Activated T-helper 1 cell treated with Interleukin-2 at 50 U/mL for 16 hours (primary cell): ENCODE measurements around the gene TENM4.

Experiments
- DNase-seq: peaks from one replicate; pipeline ENCODE4 v3.0.0-alpha.2; 2020; ENCODE audit warnings: low read depth

TENM4 gene

GRCh38 chr11:79294845-79295731 is 145.7 kb downstream of the TENM4 start:
- no peak for DNase-seq

- no peak for DNase-seq
Measured at GRCh38 chr11:79291948-79292347, 148.9 kb downstream of the TENM4 start.

DNA sequence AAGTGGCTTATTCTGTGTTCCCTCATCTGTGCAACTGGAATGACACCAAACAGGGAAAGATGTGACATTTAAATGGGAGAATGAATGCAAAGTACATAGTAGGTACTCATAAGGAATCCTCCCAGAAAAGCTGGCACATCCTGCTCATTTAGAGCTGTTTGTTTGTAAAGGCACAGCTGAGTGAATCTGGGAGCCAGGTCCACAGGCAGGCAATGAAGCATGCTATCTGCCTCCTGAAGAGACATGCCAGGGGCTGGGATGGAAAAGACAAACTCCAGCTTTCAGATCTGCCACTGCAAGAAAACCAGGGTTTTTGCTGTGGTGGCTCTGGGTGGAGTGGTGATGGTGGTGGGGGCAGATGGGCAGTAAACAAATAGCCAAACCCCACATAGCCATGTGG is 150.1 kb downstream of the TENM4 start:
- no peak for DNase-seq

- DNase-seq: no peak
Measured at GRCh38 chr11:79287952-79288351, 152.9 kb downstream of the TENM4 start.

DNA sequence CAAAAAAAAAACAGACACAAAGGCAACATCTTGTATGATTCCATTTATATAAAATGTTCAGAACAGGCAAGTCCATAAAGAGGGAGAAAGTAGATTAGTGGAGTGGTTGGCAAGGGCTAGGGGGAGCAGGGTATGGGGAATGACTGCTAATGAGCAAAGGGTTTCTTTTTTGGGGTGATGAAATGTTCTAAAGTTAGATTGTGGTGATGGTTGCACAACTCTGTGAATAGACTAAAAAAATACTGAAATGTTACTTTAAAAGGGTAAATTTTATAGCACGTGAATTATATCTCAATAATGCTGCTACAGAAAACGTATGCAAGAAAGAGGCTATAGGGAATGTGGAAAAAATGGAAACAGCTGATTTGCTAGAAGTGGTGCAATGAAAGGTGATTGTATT is 155.1 kb downstream of the TENM4 start:
- DNase-seq: no peak

- no peak for DNase-seq
Measured at GRCh38 chr11:79276736-79277325, 164.0 kb downstream of the TENM4 start.

DNA sequence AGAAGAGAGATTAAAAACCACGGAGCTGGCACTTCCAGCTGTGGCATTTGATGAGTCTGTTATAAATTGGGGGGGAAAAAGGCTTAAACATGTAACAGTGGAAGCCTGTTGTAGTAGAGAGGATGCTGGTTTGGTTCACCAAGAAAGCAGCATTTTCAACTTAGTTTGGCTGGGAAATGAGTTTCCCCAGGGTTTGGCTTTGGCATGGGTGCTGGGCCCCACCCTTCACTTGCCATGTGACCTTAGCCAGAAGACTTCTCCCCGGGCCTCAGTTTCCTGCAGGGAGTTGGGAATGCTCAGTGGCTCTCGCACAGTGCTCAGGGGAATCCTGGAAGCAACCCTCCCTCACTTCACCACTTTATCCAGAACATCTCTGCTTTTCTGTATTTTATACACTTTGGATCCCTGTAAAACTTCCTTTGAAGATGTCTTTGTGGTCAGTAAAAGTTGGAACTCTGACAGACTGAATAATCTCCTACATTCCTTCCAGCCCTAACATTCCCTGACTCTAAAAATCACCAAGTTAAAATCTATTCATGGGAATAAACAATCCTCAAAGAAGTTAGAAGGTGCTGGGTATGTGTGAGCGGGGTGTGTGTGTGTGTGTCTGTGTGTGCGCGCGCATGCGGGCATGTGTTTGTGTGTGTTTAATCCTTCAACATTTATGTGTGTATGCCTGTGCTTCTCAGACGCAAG is 166.0 kb downstream of the TENM4 start:
- no peak for DNase-seq

DNA sequence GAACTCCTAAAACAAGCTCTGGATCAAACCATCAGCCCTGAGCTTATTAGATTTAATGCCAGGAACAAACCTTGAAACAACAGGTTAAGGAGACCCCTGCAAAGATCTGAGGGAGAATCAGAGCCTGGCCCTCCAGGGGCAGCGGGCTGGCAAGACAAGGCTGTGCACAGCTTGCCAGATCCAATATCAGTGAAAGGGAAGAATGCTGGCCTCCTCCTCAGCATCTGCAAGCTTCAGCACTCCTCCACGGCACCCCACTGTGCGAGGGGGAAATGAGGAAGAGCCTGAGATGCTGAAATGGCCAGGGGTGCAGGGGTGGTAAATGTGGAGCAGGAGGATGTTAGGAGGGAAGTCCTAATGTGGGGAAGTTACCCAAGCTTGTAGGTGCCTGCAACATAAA is 167.0 kb downstream of the TENM4 start:
- DNase-seq: no peak

- DNase-seq: no peak
Measured at GRCh38 chr11:79269611-79270307, 171.1 kb downstream of the TENM4 start.

DNA sequence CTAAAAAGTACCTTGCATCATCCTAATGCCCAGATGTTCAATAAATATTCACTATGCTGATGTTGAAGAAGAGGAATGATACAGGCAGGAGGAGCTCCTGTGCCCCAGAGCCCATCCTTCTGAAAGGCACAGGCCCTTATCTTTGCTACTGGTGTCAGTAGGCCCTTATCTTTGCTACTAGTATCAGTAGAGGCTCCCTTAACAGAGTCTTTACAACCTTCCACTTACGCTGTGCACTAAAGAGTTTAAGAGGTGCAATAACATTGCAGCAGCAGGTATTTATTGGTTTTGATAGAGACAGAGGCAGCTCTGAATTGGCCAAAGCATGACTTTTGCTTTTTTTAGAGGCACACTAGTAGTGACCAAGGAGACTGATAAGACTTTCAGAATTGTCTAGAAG is 174.4 kb downstream of the TENM4 start:
- DNase-seq: no peak

GRCh38 chr11:79265756-79266322 is 175.0 kb downstream of the TENM4 start:
- DNase-seq: no peak

GRCh38 chr11:79264284-79264683 is 176.5 kb downstream of the TENM4 start:
- DNase-seq: no peak

DNA sequence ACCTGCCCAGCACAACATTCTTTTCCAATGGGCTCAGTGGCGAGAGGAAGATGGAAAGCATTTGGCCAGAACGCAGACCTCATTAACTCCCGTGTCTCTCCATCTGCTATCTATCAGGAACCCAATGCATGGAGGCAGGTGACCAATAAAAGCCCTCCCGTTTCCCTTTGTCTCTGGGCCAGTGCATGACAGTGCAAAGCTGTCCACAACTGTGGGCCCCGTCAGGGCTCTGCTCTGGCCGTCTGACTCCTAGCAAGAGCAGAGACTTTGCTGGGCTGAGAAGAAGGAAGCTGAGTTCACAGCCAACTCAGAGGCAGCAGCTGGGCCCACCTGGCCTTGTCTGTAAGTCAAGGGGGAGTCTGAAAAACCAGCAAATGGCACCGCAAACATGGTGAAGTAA is 177.8 kb downstream of the TENM4 start:
- DNase-seq: no peak

GRCh38 chr11:79262221-79262620 is 178.6 kb downstream of the TENM4 start:
- DNase-seq: no peak

DNA sequence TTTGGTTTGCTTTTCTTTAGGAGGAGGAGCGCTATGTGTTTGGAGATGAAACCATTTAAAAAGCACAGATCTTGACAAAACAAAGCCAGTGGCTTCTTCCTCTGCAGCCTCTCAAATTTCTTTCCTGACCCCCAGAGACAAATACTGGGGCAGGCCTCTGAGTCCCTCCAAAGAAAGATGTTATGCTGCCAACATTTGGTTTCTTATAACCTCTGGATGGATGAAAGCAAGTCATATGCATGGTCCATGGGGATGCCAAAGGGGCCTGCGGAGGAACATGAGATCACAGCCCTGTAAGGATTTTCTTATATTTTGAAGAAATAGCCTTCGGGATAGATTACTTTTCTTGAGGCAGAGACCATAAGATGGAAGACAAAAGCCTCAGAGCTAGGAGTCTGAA is 179.1 kb downstream of the TENM4 start:
- DNase-seq: no peak

- no peak for DNase-seq
Measured at GRCh38 chr11:79259800-79260199, 181.0 kb downstream of the TENM4 start.

- no peak for DNase-seq
Measured at GRCh38 chr11:79258576-79258975, 182.3 kb downstream of the TENM4 start.

DNA sequence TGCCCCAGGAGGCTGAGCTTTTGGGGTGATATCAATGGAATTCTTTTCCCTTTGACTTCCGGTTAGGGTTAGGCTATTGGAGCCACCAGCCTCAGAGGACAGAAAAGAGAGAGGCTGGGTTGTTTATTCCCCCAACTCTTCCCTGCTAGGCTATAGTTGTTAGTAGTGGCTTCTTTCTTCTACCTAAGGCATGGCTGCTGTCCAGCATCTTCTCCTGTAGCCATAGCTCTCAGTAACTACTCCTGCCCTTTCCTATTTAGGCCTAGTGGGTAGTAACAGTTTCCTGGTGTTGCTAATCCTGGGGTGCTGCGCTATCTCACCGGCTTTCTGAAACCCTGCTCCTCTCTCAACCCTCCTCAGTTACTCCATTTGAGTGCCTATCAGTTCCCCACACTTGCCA is 184.9 kb downstream of the TENM4 start:
- DNase-seq: no peak

- no peak for DNase-seq
Measured at GRCh38 chr11:79253280-79253679, 187.6 kb downstream of the TENM4 start.

DNA sequence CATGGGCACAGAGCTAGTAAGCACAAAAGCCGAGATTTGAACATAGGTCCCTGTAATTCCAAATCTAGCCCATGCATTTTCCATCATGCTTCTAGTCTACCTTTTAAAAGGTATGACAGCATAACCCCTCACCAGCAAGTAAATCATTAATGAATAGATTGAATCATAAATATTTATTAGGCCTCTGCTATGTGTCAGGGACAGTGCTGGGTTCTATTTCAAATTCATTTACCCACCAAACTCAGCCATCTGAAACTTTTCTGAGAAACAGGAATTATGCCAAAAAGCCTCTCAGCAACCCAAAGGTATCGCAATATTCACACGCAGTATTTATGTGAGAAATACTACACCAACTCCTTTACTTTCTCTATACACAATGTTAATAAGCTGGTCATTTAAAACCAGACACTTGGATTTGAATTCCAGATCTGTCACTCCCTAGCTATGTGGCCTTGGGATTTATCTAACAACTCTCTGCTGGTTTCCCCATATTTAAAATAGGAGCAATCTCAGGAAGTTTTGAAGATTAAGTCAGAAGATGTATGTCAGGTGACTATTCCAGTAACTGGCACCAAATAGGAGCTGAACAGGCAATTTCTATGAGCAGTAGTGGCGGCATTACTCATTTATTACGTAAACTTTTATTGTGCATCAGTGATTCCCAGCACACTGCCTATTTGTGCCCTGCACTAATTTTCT is 191.4 kb downstream of the TENM4 start:
- DNase-seq: no peak

- no peak for DNase-seq
Measured at GRCh38 chr11:79244798-79245197, 196.0 kb downstream of the TENM4 start.
